ENCODE measurements around the gene KDM5B.

The KDM5B gene

DNA sequence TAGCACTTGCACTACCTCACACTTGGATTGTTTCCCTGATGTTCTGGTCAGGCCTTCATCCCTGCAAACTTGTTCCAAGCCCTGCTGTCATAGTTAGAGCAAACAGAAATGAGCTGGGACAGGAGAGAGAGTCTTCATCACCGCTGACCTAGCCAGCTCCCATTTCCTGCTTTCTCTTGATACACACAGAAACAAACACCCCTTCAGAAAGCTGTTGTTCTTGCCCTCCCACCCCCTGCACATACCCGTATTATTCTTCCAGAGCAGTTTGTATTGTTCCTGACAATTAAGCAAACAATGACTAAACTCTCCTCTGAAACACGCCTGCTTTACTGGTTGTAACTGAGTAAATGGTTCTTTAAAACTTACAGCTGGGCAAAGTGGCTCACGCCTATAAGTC, 95.1 kb downstream of the KDM5B start:
- H3K4me3 ChIP-seq (ENCODE audit: control insufficient read depth, low read depth, low read length) = no peak overlapping the region
- TF ChIP-seq, protein P1, sequence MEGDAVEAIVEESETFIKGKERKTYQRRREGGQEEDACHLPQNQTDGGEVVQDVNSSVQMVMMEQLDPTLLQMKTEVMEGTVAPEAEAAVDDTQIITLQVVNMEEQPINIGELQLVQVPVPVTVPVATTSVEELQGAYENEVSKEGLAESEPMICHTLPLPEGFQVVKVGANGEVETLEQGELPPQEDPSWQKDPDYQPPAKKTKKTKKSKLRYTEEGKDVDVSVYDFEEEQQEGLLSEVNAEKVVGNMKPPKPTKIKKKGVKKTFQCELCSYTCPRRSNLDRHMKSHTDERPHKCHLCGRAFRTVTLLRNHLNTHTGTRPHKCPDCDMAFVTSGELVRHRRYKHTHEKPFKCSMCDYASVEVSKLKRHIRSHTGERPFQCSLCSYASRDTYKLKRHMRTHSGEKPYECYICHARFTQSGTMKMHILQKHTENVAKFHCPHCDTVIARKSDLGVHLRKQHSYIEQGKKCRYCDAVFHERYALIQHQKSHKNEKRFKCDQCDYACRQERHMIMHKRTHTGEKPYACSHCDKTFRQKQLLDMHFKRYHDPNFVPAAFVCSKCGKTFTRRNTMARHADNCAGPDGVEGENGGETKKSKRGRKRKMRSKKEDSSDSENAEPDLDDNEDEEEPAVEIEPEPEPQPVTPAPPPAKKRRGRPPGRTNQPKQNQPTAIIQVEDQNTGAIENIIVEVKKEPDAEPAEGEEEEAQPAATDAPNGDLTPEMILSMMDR (conservative IDR thresholded peaks at IDR 0.05; ENCODE audit: control insufficient read depth, insufficient read depth, low read depth, low read length) = no peak
- no peak for DNase-seq (ENCODE audit: low read depth)

DNA sequence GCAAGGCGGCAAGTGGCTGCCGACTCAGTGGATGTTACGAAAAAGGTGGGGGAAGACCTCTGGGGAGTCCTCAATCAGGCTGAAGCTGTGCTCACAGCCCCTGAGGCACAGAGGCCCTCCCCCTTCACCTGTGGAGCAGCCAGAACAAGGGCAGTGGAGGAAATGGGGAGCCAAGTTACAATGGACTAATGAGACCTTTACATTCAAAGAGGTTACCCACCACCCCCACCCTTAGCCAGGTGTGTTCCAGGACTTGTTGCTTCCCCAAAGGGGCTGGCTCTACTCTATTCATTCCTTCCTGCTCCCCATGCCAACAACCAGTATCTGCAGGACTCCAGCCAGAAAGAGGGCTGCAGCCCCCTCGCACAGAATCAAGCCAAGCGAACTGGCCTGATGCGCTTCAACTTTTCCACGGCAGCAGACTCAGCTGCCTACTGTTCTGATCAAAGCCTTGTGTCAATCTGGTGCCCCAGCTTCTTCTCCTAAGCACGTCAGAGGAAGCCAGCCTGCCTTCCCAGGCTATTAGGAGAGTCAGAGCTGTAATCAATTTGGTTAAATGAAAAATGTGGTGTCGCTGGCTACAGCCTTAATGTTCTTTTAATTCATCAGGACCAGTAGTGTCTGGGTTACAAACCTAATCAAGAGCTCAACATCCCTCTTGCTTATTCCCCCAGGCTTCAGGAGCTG, 96.1 kb downstream of the KDM5B start:
- no peak for DNase-seq (ENCODE audit: low read depth)
- no peak overlapping the region for H3K4me3 ChIP-seq (ENCODE audit: control insufficient read depth, low read depth, low read length)

DNA sequence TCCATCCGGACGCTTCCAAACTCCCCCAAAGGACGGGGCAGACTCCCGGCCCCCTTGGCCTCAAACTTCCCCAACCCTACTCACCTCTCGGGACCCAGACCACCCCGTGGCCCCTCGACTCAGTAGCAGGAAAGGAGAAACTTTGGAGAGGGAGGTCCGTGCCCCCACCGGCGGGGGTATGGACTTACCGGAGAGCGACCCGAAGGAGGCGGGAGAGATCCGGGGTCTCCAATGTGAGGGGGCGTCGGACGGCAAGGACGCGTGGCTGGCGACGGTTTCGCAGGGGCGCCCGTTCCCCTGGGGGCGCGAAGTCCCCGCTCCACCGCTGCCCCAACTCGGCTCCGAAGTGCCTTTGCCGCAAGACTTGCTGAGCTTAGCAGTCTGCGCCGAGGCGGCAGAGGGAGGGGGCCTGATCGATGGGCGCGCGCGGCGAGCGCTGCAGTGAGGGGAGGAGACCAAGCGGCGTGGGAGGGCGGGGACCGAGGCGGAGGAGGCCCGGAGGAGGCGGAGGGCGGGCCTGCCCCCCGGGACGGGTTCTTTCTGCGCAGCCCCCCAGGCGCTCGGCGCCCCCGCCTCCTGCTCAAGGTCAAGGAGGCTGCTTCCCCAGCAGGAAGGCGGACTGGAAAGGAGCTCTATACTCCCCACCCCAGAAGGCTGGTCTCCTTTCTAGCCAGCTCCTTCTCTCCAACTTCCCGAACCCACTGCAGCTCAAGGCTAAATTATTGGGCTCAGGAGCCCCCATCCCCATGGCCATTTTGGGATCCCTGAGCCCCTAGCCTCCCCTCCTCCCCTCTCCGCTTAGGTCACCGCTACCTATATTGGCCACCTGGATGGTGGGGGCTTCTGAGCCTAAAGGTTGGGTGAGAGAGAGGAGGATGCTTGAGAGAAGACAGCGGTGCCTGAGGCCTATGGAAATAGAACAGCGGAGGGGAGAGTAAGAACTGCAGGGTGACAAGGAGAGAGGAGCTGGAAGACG, 97.9 kb downstream of the KDM5B start, which contains the start of gene SYT2:
Gene SYT2, minus strand, starts transcription at position 385 of the 976 bp plus-strand sequence. CDS start 104,682 bp downstream, outside the sequence.
- no peak within 1 kb of the TSS for H3K4me3 ChIP-seq (ENCODE audit: control insufficient read depth, low read depth, low read length)
- DNase-seq (ENCODE audit: low read depth) = no peak
- TF ChIP-seq, protein P1 (conservative IDR thresholded peaks at IDR 0.05; ENCODE audit: control insufficient read depth, insufficient read depth, low read depth, low read length) = no peak

More for the DNA sequence above, 96.1 kb downstream of the KDM5B start:
- TF ChIP-seq, protein P1 (conservative IDR thresholded peaks at IDR 0.05; ENCODE audit: control insufficient read depth, insufficient read depth, low read depth, low read length) = no peak

DNA sequence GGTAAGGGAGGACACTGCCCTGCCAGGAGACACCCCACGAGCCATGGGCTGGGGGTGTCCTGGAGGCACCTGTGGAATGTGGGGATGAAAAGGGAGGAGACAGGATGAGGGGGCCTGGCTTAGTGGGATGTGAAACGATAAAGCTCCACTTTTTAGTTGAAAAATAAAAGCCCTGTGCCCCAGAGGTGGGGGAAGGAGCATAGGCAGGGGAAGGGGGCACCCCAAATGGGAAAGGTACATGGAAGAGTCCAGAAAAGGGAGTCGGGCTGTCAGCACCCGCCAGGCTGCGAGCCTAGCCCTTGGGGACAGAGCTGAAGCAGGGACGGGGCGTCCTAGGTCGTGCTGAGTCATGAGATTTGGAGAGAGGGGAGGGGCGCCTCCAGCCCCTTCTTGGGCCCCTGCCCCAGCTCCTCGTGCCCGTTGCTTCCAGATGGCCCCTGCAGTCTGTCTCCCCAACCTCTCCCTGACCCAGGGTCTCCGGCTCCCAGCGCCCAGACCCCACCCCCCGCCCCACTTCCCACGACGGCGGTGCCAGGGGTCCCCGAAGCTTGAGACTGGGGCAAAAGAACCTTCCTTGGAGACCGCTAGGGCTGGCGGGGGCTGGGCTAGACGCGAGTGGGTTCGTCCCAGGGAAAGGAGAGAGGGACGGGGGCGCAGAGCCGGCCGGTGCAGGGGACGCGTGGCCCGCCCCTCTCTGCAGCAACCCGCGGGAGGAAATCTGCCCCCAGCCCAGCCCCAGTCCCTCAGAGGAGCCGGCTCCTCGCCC, 98.8 kb downstream of the KDM5B start:
- no peak for DNase-seq (ENCODE audit: low read depth)
- TF ChIP-seq, protein P1 (conservative IDR thresholded peaks at IDR 0.05; ENCODE audit: control insufficient read depth, insufficient read depth, low read depth, low read length) = no peak
- no peak overlapping the region for H3K4me3 ChIP-seq (ENCODE audit: control insufficient read depth, low read depth, low read length)

DNA sequence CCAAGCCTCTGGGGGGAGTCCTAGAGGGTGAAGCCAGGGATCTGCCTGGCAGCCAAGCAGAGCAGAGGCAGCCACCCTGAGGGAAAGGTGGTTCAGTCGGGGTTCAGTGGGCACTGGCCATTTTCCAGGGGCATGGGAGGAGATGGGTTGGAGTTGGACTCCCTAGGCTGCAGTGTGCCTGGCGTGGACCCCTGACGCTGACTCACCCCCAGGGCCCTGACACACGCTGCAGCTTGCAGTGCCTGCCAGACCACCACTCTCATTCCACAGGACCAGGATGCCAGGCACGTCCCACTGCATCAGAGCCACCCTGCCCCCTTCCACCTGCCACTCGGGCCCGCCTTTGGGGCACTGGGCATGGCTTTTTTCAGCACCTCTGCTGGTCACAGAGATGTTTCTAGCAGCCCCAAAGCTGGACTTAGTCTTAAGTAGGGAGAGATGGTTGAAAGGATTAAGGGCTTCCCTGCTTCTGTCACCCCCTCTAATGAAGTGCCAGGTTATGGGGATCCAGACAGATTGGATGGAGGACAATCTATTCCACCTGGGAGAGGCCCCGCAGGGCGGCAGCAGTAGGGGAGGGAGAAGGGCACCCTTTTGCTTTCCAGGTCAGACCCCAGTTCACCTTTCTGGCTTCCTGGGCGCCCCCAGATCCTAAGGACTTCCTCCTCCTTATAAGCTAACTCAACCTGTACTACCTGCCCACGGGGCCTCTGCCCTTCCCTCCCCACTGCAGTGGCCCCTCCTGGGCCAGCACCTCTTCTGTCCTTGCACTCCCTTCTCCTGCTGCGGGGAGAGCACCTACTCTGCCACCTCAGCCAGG, 99.6 kb downstream of the KDM5B start:
- no peak overlapping the region for H3K4me3 ChIP-seq (ENCODE audit: control insufficient read depth, low read depth, low read length)
- no peak for DNase-seq (ENCODE audit: low read depth)
- TF ChIP-seq, protein P1 (conservative IDR thresholded peaks at IDR 0.05; ENCODE audit: control insufficient read depth, insufficient read depth, low read depth, low read length) = no peak
